CD4-positive, alpha-beta T cell treated with Interferon alpha-2 for 1 hour (primary cell): Measurements from ENCODE around the gene SLIT3.

Experiments used
- DNase-seq, 2 donors: peaks; one replicate each; pipeline ENCODE4 v3.0.0-alpha.2; 2020 to 2022

The SLIT3 gene

DNA sequence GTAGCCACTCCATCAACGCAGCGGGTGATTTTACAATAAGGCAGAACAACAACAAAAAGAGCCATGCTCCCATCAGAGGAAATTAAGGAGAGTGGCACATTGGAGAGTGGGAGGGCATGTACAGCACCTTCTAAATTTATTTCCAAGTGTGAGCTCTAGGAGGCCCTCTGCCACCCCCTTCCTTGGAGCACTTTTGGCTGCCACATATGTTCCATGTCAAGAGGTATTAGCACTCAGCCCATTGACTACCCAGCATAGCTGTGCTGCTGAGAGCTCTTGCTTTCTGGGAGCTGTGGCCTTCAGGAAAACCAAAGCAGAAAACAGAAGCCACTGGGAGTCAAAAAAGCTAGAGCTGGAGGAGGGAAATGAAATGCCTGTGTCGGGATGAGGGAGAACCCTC is 521.6 kb downstream of the SLIT3 start:
- no peak for DNase-seq

- DNase-seq = no peak
These were observed 522.4 kb downstream of the SLIT3 start for GRCh38 chr5:168778536-168778935.

GRCh38 chr5:168777651-168778050 is 523.3 kb downstream of the SLIT3 start:
- DNase-seq = no peak

- DNase-seq = no peak
These were observed 524.9 kb downstream of the SLIT3 start for GRCh38 chr5:168776070-168776469.

DNA sequence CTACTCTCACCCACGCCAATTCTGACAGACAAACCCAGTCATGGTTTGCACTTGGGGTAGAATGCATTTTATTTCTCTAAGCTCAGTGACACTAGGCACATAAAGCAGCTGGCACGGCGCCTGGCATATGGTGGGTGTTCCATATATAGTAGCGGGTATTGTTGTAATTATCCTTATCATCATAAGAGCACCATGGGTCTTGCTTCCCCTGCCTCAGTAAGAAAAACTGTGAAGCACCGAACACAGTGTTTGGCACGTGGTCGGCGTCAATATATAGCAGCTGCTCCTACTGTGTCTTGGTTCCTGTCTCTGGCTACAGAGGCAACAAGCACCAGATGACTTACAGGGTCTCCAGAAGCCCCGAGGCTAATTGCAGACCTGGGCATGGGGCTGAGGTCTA is 527.7 kb downstream of the SLIT3 start:
- no peak for DNase-seq

- no peak for DNase-seq
These were observed 528.5 kb downstream of the SLIT3 start for GRCh38 chr5:168772316-168772961.

- no peak for DNase-seq
These were observed 529.3 kb downstream of the SLIT3 start for GRCh38 chr5:168771678-168772077.

- DNase-seq = no peak
These were observed 529.9 kb downstream of the SLIT3 start for GRCh38 chr5:168770996-168771395.

DNA sequence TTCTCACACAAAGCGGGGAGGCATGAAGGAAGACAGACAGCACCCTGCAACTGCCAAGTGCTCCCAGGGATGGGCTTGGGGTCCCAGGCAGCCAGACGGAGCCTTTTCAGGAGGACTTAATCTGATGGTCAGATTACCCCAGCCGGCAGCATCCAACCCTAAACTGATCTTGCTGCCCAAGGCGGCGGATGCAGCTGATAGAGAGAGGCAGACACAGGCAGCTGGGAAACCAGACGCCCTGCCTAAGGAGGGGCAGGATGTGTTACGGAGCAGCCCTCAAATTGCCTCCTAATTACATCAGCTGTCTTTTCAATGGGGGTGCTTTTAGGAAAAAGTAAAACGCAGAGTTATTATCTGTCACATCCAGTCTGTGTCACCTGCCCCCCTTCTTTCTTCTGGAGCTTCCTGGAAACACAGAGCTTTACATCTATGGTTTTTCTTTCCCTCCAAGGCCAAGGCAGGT is 530.9 kb downstream of the SLIT3 start:
- no peak for DNase-seq

- no peak for DNase-seq
These were observed 532.8 kb downstream of the SLIT3 start for GRCh38 chr5:168768172-168768571.

- no peak for DNase-seq
These were observed 534.6 kb downstream of the SLIT3 start for GRCh38 chr5:168766426-168766700.

DNA sequence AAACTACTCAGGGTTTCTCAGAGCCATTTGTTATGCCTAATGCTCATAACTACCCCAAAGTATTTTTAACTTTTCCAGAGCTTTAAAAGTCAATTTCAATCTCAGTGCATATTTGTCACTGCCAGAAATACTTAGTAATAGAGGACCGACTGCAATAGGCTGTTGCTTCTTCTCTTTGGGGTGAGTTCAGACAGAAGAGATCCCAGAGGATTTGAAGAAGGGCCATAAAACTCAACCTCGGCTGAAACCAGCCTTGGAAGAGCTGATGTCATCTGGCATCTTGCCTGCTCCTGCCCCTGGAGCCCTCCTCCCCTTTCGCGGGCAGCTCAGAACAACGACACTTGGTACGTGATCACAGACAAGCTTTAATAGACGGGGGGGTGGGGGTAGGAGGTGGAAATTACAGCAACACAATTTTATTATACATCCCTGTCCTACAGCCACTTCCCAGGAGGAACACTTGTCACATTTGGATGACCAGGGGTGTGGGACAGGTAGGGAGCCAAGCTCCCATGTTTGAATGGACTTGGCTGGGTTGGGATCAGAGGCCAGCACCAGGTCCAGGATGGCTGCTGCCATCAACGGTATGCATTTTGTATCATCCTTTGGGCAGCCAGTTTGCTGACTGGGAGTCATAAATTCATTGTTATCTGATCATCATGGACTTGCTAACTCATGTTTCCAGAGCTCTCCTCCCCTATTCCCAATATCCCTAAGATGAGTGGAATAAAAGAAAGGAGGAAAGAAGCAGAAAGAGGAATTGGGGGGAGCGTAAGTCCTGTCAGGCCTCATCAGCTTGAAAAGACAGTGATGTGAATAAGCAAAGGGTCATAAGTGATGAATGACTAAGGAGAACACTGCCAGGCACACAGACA is 535.2 kb downstream of the SLIT3 start:
- DNase-seq = no peak

DNA sequence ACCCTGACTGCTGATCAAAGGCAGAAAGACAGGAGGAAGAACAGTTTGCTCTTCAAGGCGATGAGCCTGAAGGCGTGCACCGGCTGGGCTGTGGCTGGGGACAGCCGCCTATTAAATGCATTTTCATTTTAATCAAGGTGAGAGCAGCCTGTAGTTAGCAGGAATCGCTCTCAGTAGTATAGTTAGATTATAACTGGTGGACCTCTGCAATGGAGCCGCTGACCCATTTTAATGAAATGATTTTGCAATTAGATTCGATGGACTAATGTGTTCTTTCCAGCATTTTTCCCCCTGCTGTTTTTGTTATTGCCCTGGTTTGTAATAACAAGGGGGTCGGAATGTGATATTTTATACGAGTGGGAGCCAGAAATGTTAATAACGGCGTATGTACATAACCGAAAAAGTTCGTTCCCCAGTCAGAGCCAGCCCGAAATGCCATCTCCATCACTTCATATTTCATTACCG is 535.8 kb downstream of the SLIT3 start:
- DNase-seq = no peak

GRCh38 chr5:168756453-168757391 is 544.2 kb downstream of the SLIT3 start:
- DNase-seq = no peak

DNA sequence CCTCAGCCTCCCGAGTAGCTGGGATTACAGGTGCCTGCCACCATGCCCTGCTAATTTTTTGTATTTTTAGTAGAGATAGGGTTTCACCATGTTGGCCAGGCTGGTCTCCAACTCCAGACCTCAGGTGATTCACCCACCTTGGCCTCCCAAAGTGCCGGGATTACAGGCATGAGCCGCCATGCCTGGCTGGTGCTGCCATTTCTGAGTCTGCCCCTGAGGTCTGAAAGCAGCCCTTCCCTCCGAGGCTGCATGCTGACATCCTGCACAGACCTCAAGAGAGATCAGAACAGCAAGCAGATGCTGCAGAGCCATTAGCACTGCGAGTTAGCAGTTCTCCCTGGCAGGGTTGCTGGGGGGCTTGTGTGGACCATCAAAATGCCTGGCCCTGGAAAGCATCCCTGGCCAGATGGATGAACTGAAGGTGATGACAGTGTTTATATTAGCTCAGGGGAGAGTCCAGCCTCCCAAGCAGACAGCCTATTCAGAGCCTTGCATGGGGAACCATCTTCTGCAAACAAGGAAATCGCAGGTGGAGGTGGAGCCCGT is 545.3 kb downstream of the SLIT3 start:
- no peak for DNase-seq

DNA sequence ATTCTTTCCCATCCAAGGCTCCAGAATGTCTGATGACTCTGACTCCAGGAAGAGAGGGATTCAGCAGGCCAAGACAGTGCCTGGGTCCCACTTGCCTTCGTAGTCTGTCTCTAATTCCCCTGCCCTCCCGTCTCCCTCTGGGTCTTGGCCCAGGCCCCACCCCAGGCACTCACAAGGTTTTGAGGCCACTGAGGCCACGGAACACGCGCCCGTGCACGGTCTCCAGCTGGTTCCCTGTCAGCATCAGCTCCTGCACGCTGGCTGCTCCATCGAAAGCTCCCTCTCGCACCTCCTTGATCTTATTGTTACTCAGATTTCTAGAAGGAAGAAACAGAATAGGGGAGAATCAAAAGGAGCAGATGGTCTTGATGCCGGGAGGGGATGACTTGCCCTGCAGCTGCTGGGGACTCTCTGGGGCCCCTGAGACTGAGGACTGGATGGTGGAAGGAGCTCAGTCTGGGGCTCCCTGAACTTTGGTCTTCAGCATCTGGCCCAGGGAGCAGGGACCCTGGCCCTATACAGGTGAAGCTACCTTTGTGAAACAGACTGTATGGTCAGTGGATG is 547.2 kb downstream of the SLIT3 start:
- no peak for DNase-seq

DNA sequence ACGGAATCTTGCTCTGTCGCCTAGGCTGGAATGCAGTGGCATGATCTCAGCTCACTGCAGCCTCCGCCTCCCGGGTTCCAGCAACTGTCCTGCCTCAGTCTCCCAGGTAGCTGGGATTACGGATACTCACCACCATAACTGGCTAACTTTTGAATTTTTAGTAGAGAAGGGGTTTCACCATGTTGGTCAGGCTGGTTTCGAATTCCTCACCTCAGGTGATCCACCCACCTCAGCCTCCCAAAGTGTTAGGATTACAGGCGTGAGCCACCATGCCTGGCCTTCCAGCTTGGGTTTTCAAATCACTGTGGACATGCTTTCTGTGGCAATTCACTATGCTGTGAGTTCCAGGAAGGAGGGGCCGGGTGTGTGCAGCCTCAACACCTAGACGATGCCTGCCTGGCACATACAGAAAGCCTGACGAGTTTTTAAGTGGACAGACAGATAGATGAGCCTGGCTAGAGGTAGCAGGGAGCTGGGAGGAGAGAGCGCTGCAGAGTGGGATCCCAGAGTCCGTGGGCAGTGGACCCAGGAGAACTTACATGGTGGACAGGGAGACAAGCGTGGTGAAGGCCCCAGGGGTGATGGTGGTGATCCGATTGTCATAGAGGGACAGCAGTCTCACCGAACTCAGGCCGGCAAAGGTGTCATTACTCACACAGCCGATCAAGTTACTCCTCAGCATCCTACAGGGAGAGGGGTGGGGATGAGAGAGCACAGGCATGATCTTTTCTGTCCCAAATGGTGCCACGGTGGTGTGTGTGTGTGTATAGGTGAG is 548.3 kb downstream of the SLIT3 start:
- no peak for DNase-seq

- DNase-seq = no peak
These were observed 548.9 kb downstream of the SLIT3 start for GRCh38 chr5:168752012-168752411.

GRCh38 chr5:168750926-168751325 is 550.0 kb downstream of the SLIT3 start:
- no peak for DNase-seq

GRCh38 chr5:168749391-168750100 is 551.4 kb downstream of the SLIT3 start:
- DNase-seq = no peak
